Gastroesophageal sphincter (tissue), 4 donors: ENCODE measurements around the gene EML1. TPM values are rescaled to one million over a fixed set of nuclear protein-coding genes. Genes with fewer than 3 reads are reported as not detected.

Experiments
- ATAC-seq: fragments of 150-250 bp; one replicate; pipeline ENCODE4 v1.9.1; 2016; ENCODE audit warnings: mild to moderate bottlenecking, moderate library complexity
- H3K27ac ChIP-seq, 4 donors: fragments of 200-600 bp; sonication (generic) in 3 of 4; 1 replicate in 3 of 4; 2 replicates in 1 of 4; pipeline ENCODE4 v1.5.1; 2016 to 2019
- H3K27me3 ChIP-seq: fragments of 200-600 bp; sonication (generic); one replicate; pipeline ENCODE4 v1.5.1; 2019
- H3K36me3 ChIP-seq, 2 donors: fragments of 200-600 bp; sonication (generic); one replicate each; pipeline ENCODE4 v1.5.1; 2019; ENCODE audit warnings: control low read depth in 1 of 2
- H3K4me1 ChIP-seq, 3 donors: fragments of 200-600 bp; sonication (generic); 1 replicate in 2 of 3; 2 replicates in 1 of 3; pipeline ENCODE4 v1.5.1; 2016 to 2019; ENCODE audit warnings: control low read depth in 2 of 3
- H3K4me3 ChIP-seq, 2 donors: fragments of 200-600 bp; sonication (generic); one replicate each; pipeline ENCODE4 v1.5.1; 2019; ENCODE audit warnings: mild to moderate bottlenecking in 1 of 2, moderate library complexity in 1 of 2
- H3K9me3 ChIP-seq, 3 donors: fragments of 200-600 bp; sonication (generic); one replicate each; pipeline ENCODE4 v1.5.1; 2017 to 2019; ENCODE audit warnings: control low read depth in 2 of 3
- EP300 ChIP-seq: sonication (generic); formaldehyde crosslinking; IDR thresholded peaks from one replicate; pipeline ENCODE4 v1.6.1; 2017; ENCODE audit warnings: antibody characterized with exemption, mild to moderate bottlenecking
- POLR2A ChIP-seq, 2 donors: fragments of 450-650 bp; IDR thresholded peaks; one replicate each; pipeline ENCODE4 v1.6.1; 2017; ENCODE audit warnings: antibody characterized with exemption in 2 of 2, mild to moderate bottlenecking in 2 of 2, moderate library complexity in 1 of 2
- POLR2AphosphoS5 ChIP-seq: sonication (generic); formaldehyde crosslinking; IDR thresholded peaks from one replicate; pipeline ENCODE4 v1.6.1; 2017; ENCODE audit warnings: antibody characterized with exemption
- WGBS, 2 donors: methylation state at CpG; one replicate each; pipeline ENCODE4 v1.1.5; 2018; ENCODE audit warnings: low coverage in 1 of 2; 5-methylcytosine and 5-hydroxymethylcytosine counted together
- total RNA-seq, 4 donors: library from RNA; depleted of rRNA; stranded (reverse); fragments of >200 nt; gene quantifications; one replicate each; pipeline ENCODE4 v1.1.0, GENCODE V29; 2016
- TF ChIP-seq, protein P1 (sequence below), 4 experiments: fragments of 200-600 bp in 2 of 4; fragments of 450-650 bp in 2 of 4; sonication (generic) in 1 of 4; IDR thresholded peaks; one replicate each; pipeline ENCODE4 v1.5.1; 2017 to 2019; ENCODE audit warnings: antibody characterized with exemption in 4 of 4, mild to moderate bottlenecking in 2 of 4, moderate library complexity in 2 of 4

The EML1 gene
- total RNA-seq, 4 donors from 2014 or later, result 121 to 206 (median 136) TPM

DNA sequence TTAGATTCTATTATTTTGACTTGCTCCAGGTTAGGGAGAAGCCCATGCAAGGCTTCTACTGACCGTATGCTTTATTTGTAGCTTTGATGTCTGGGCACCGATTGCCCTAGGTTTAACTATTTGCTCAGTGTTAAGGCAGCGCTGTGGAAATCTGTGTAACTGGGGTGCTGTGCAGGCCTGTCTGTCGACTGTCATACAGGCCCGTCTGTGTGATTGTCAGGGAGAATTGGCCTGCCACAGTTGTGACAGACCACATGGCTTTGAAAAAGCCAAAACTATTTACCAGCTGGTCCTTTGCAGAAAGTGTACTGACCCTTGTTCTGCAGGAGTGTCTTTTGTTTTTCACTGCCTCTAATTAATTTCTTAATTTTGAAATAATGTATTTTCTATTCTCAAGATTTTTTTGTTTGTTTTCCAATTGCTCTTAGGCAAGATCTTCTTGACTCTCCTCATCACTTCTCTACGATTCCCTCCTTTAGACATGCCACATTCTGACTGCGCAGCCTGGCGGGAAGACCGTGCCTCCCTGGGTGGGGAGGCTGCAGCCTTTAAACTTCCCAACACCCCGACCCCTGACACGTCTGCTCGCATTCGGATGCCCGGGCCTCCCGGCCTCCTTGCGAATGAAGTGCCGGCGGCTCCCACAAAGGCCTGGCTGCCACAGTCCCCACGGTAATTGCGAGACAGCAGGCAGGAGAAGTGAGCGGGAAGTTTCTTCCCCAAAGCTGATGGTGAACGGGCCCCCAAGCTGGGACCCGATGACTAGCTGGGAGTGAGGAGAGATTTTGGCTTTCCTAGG is 173.0 kb downstream of the EML1 start:
- peaks cover 0 to 5% (median 0%) of the 10 kb centered on the region in 3 donors for H3K4me1 ChIP-seq
- no peak overlapping the region for H3K27ac ChIP-seq
- no peaks in the 10 kb centered on the region for H3K9me3 ChIP-seq
- ATAC-seq, result no peak
- WGBS, 2 donors, result 90% methylated on average over 8 of the region's 23 CpGs; no CpG with 5 or more reads in 1 of the 2 donors
- no peak overlapping the region for H3K4me3 ChIP-seq
- peaks cover 13% of the 10 kb centered on the region for H3K27me3 ChIP-seq
- H3K36me3 ChIP-seq, result no peaks in the 10 kb centered on the region
- no peak for TF ChIP-seq POLR2A (IDR thresholded peaks at IDR 0.05)
- TF ChIP-seq, protein P1, sequence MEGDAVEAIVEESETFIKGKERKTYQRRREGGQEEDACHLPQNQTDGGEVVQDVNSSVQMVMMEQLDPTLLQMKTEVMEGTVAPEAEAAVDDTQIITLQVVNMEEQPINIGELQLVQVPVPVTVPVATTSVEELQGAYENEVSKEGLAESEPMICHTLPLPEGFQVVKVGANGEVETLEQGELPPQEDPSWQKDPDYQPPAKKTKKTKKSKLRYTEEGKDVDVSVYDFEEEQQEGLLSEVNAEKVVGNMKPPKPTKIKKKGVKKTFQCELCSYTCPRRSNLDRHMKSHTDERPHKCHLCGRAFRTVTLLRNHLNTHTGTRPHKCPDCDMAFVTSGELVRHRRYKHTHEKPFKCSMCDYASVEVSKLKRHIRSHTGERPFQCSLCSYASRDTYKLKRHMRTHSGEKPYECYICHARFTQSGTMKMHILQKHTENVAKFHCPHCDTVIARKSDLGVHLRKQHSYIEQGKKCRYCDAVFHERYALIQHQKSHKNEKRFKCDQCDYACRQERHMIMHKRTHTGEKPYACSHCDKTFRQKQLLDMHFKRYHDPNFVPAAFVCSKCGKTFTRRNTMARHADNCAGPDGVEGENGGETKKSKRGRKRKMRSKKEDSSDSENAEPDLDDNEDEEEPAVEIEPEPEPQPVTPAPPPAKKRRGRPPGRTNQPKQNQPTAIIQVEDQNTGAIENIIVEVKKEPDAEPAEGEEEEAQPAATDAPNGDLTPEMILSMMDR (IDR thresholded peaks at IDR 0.05), result no peak
- TF ChIP-seq EP300, result no peak
- no peak for TF ChIP-seq POLR2AphosphoS5

DNA sequence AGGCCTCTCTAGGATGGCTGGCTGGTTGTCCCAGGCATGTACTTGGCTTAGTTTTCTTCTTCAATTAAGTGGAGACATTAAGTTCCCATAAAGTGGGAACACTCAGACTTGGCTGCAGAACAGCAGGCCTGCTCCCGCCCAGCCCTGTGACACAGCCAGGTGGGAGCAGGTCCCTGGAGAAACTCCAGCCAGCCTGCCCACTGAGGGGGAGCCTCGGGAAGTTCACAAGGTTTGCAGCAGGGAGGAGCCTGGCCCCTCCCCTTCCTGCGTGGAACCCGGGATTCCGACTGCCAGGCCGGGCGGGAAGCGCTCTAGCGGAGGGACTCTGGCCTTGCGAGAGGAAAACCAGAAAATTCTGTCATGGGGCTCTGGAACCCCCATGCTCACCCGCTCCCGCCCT is 173.7 kb downstream of the EML1 start:
- TF ChIP-seq, protein P1 (IDR thresholded peaks at IDR 0.05), result no peak
- WGBS, 2 donors, result no CpG with 5 or more reads among the region's 12 CpGs
- ATAC-seq, result no peak
- H3K9me3 ChIP-seq, result no peaks in the 10 kb centered on the region
- no peak overlapping the region for H3K4me3 ChIP-seq
- no peaks in the 10 kb centered on the region for H3K36me3 ChIP-seq
- no peak overlapping the region for H3K27ac ChIP-seq
- peaks cover 10% of the 10 kb centered on the region for H3K27me3 ChIP-seq
- peaks cover 0 to 5% (median 0%) of the 10 kb centered on the region in 3 donors for H3K4me1 ChIP-seq

DNA sequence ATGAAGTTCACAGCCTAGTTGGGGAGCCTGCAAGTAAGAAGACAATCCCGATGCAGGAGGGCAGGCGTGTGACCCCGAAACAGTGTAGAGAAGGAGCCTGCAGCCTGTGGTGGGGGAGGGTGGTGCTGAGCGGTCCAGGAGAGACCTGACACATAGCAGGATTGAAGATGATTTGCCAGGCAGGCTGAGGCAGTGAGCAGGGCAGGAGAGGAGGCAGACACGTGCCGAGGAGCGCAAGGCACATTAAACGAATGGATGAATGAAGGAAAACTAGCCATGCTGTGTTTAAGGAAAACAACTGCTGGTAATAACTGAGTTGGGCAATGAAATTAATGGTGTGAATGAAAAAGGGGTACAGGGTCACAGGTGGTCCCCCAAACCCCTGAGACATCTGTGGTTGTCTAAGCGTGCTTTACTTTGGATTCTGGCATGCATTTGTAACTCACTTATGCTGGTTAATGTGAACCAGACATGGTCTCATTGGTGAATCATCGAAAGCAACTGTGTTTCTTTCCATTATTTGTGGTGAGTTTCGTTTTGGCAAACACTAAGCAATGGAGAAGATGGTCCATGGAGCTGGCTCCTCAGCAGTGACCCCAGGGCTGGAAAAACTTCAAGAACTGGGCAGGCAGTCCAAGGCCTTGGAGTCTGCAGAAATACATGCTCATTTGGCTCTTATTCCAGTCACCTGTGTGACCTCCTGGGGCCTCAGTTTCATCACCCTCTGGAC is 175.1 kb downstream of the EML1 start:
- no peak for ATAC-seq
- Histone ChIP-seq H3K9me3 (no peaks in the 10 kb centered on the region), H3K4me1 (peaks cover 0 to 16% (median 0%) of the 10 kb centered on the region in 3 donors), H3K27me3 (no peaks in the 10 kb centered on the region), H3K4me3 (no peak overlapping the region), H3K27ac (no peak overlapping the region), H3K36me3 (no peaks in the 10 kb centered on the region)
- 74 to 80% methylated on average over 7 to 11 of the region's 11 CpGs for WGBS, 2 donors
- TF ChIP-seq POLR2AphosphoS5 (no peak), POLR2A (IDR thresholded peaks at IDR 0.05) (no peak), EP300 (no peak)

DNA sequence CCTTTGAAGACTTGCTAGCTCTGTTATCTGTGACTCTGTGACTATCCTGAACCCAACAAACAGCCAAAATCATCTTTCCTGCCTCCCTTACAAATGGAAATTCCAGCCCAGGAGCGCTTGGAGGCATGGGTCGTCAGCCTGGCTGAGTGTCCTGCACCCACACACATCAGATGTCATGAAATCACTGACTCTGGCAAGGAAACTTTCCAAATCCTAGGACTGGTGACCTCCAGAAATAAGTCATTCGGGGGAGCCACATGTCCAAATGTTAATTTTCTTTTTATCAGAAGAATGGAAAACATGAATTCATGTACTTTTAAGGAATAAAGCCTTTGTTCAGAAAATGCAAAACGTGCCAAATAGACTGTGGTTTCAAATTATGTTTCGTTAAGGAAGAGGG is 175.7 kb downstream of the EML1 start:
- WGBS, 2 donors, result 61 to 78% methylated on average over 3 to 5 of the region's 5 CpGs
- Histone ChIP-seq H3K27me3 (no peaks in the 10 kb centered on the region), H3K27ac (no peak overlapping the region), H3K9me3 (no peaks in the 10 kb centered on the region), H3K4me3 (no peak overlapping the region), H3K4me1 (peaks cover 0 to 16% (median 0%) of the 10 kb centered on the region in 3 donors), H3K36me3 (no peaks in the 10 kb centered on the region)
- TF ChIP-seq EP300 (no peak), POLR2AphosphoS5 (no peak), POLR2A (IDR thresholded peaks at IDR 0.05) (no peak)
- TF ChIP-seq, protein P1 (IDR thresholded peaks at IDR 0.05), result no peak
- no peak for ATAC-seq

DNA sequence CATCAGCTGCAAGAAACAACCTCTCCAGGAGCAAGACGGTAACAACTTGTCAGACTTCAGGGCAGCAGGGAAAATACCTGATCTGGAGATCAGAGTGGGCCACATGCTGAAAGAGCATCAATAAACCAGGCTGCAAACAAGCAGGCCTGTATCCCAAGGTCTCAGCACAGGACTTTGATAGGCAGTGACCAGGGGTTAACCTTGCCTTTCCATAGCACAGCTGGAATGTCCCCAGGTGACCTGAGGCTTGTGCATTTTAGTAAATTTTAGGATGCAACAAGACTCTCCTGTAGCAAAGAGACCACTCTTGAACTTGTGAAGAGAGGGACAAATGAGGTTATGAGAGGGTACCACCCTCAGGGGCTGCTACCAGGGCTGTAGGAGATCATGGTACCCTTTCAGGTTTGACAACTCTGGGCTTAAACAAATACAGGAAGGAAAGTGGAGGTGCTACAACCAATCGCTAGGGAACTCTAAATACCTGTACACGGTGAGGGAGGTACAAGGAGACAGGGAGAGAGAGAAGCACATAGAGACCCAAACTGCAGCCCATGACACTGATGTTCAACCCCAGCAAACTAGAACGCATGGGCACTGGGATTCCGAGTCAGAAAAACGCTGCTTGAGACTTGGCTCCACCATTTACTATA is 176.6 kb downstream of the EML1 start:
- Histone ChIP-seq H3K4me3 (no peak overlapping the region), H3K4me1 (peaks cover 0 to 16% (median 0%) of the 10 kb centered on the region in 3 donors), H3K9me3 (peaks cover 0 to 6% (median 0%) of the 10 kb centered on the region in 3 donors), H3K27ac (no peak overlapping the region), H3K27me3 (no peaks in the 10 kb centered on the region), H3K36me3 (no peaks in the 10 kb centered on the region)
- TF ChIP-seq POLR2AphosphoS5 (no peak), POLR2A (IDR thresholded peaks at IDR 0.05) (no peak), EP300 (no peak)
- TF ChIP-seq, protein P1 (IDR thresholded peaks at IDR 0.05), result no peak
- WGBS, 2 donors, result 89% methylated on average over 6 of the region's 6 CpGs; no CpG with 5 or more reads in 1 of the 2 donors
- no peak for ATAC-seq
